Measurements from ENCODE around the gene PDCL2. TPM values are rescaled to one million over a fixed set of nuclear protein-coding genes. Genes with fewer than 3 reads are reported as not detected.

The PDCL2 gene
- total RNA-seq, 3 donors from 2014 or later (not counting 1 experiment from before 2014, with no cell fraction given): not detected

GRCh38 chr4:55534306-55534705 lies 57.7 kb downstream of the PDCL2 start:
- H3K27me3 ChIP-seq (ENCODE audit: control insufficient read depth, insufficient read depth, low read length): no peaks in the 10 kb centered on the region
- Mint-ChIP-seq H3K27me3 (ENCODE audit: low read depth in 2 of 2) (no peaks in the 10 kb centered on the region), H3K4me1 (peaks cover 11 to 45% of the 10 kb centered on the region in 2 donors), H3K9me3 (no peaks in the 10 kb centered on the region), H3K27ac (no peak overlapping the region), H3K4me3 (no peak overlapping the region), H3K36me3 (no peaks in the 10 kb centered on the region)
- no peak overlapping the region for H3K4me3 ChIP-seq (ENCODE audit: low read length)
- no peak overlapping the region for H3K27ac ChIP-seq (ENCODE audit: low read length)
- ATAC-seq (no peak), DNase-seq (no peak)
- H3K9me3 ChIP-seq (ENCODE audit: control insufficient read depth, insufficient read depth, low read length): peaks cover 3% of the 10 kb centered on the region
- intact Hi-C loops (cut with micrococcal nuclease): no loop called here
- no peaks in the 10 kb centered on the region for H3K36me3 ChIP-seq (ENCODE audit: control insufficient read depth, insufficient read depth, low read length)
- TF ChIP-seq CTCF (IDR thresholded peaks at IDR 0.05): no peak
- H3K4me1 ChIP-seq (ENCODE audit: control insufficient read depth, insufficient read depth, low read length): peaks cover 2% of the 10 kb centered on the region

DNA sequence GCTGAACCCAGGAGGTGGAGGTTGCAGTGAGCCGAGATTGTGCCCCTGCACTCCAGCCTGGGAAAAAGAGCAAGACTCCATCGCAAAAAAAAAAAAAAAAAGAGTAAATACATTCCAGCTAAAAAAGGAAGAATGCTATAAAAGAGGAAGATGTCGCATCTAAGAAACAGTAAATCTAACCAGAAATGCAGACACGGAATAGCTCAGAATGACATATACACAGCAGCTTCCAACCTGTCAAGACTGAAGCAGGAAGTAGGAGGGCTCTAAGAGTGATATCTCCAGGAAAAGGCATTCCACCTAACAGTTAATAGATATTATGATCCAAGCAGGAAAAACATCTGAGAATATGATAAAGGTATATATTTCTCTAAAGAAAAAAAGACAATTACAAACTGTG lies 61.4 kb downstream of the PDCL2 start:
- Mint-ChIP-seq H3K27me3 (ENCODE audit: low read depth in 2 of 2) (no peaks in the 10 kb centered on the region), H3K4me1 (peaks cover 17 to 33% of the 10 kb centered on the region in 2 donors), H3K9me3 (no peaks in the 10 kb centered on the region), H3K36me3 (no peaks in the 10 kb centered on the region), H3K27ac (no peak overlapping the region), H3K4me3 (no peak overlapping the region)
- Histone ChIP-seq H3K27ac (ENCODE audit: low read length) (no peak overlapping the region), H3K4me1 (ENCODE audit: control insufficient read depth, insufficient read depth, low read length) (no peaks in the 10 kb centered on the region), H3K9me3 (ENCODE audit: control insufficient read depth, insufficient read depth, low read length) (peaks cover 3% of the 10 kb centered on the region), H3K36me3 (ENCODE audit: control insufficient read depth, insufficient read depth, low read length) (no peaks in the 10 kb centered on the region), H3K27me3 (ENCODE audit: control insufficient read depth, insufficient read depth, low read length) (no peaks in the 10 kb centered on the region), H3K4me3 (ENCODE audit: low read length) (no peak overlapping the region)
- ATAC-seq (no peak), DNase-seq (no peak)
- intact Hi-C loops (cut with micrococcal nuclease): no loop called here
- no peak for TF ChIP-seq CTCF (IDR thresholded peaks at IDR 0.05)
- WGBS (ENCODE audit: insufficient coverage): 100% methylated on average over 1 of the region's 4 CpGs

- WGBS (ENCODE audit: insufficient coverage): 100% methylated on average over 1 of the region's 4 CpGs
- intact Hi-C loops (cut with micrococcal nuclease): no loop called here
- Mint-ChIP-seq H3K4me3 (no peak overlapping the region), H3K27me3 (ENCODE audit: low read depth in 2 of 2) (no peaks in the 10 kb centered on the region), H3K4me1 (peaks cover 17 to 33% of the 10 kb centered on the region in 2 donors), H3K27ac (no peak overlapping the region), H3K36me3 (no peaks in the 10 kb centered on the region), H3K9me3 (no peaks in the 10 kb centered on the region)
- no peak for TF ChIP-seq CTCF (IDR thresholded peaks at IDR 0.05)
- ATAC-seq (no peak), DNase-seq (no peak)
- Histone ChIP-seq H3K27me3 (ENCODE audit: control insufficient read depth, insufficient read depth, low read length) (no peaks in the 10 kb centered on the region), H3K4me3 (ENCODE audit: low read length) (no peak overlapping the region), H3K36me3 (ENCODE audit: control insufficient read depth, insufficient read depth, low read length) (no peaks in the 10 kb centered on the region), H3K9me3 (ENCODE audit: control insufficient read depth, insufficient read depth, low read length) (peaks cover 3% of the 10 kb centered on the region), H3K4me1 (ENCODE audit: control insufficient read depth, insufficient read depth, low read length) (no peaks in the 10 kb centered on the region), H3K27ac (ENCODE audit: low read length) (no peak overlapping the region)
These were observed 61.9 kb downstream of the PDCL2 start for GRCh38 chr4:55530167-55530566.

DNA sequence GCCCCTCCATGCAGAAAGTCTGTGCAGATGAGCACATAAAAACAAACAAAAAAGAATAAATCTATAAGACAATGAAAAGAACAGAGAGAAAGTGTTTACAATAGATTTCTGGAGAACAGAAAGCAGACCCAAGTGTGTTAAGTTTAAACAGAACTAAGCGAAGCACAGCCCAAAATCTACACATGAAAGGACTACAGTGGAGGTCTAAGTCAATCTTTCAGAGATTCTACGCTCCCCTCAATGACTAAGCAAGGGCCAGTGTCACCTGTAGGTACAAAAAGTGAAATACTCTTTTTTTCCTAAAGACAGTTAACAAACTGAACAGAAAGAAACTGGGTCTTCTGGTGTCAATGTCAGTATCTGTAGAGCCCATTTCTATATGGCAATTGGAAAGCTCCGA lies 63.6 kb downstream of the PDCL2 start:
- ATAC-seq (no peak), DNase-seq (no peak)
- no peaks in the 10 kb centered on the region for H3K36me3 ChIP-seq (ENCODE audit: control insufficient read depth, insufficient read depth, low read length)
- H3K4me3 Mint-ChIP-seq: no peak overlapping the region
- peaks cover 3% of the 10 kb centered on the region for H3K9me3 ChIP-seq (ENCODE audit: control insufficient read depth, insufficient read depth, low read length)
- WGBS (ENCODE audit: insufficient coverage): 89% methylated on average over 3 of the region's 3 CpGs
- no peaks in the 10 kb centered on the region for H3K9me3 Mint-ChIP-seq
- no peaks in the 10 kb centered on the region for H3K27me3 Mint-ChIP-seq (ENCODE audit: low read depth in 2 of 2)
- H3K27ac Mint-ChIP-seq: no peak overlapping the region
- intact Hi-C loops (cut with micrococcal nuclease): no loop called here
- no peak overlapping the region for H3K27ac ChIP-seq (ENCODE audit: low read length)
- H3K27me3 ChIP-seq (ENCODE audit: control insufficient read depth, insufficient read depth, low read length): no peaks in the 10 kb centered on the region
- H3K4me3 ChIP-seq (ENCODE audit: low read length): no peak overlapping the region
- no peaks in the 10 kb centered on the region for H3K36me3 Mint-ChIP-seq
- TF ChIP-seq CTCF (IDR thresholded peaks at IDR 0.05): no peak
- H3K4me1 ChIP-seq (ENCODE audit: control insufficient read depth, insufficient read depth, low read length): no peaks in the 10 kb centered on the region
- H3K4me1 Mint-ChIP-seq: peaks cover 14 to 24% of the 10 kb centered on the region in 2 donors

Measured in natural killer cell (primary cell).